NCI-H128 (cell line): Measurements from ENCODE around the gene CNTRL.

Source experiments
- DNase-seq: peaks from one replicate; lab custom pipeline; 2025; ENCODE audit not compliant: unreplicated experiment; lab: John Stamatoyannopoulos, UW

CNTRL gene

GRCh38 chr9:121201045-121201737 is 126.4 kb downstream of the CNTRL start:
- DNase-seq = no peak

- peak; percentile 100 for DNase-seq
Measured at GRCh38 chr9:121201738-121202533, 127.2 kb downstream of the CNTRL start, which contains the start of gene RAB14. Gene RAB14, minus strand, starts transcription at chr9:121201869. Its CDS starts 8,457 bp downstream, at chr9:121193412.

- DNase-seq = no peak
Measured at GRCh38 chr9:121204121-121204520, 129.4 kb downstream of the CNTRL start.

GRCh38 chr9:121204611-121205010 is 129.9 kb downstream of the CNTRL start:
- no peak for DNase-seq

GRCh38 chr9:121206516-121207370 is 132.0 kb downstream of the CNTRL start:
- DNase-seq = no peak

- DNase-seq = no peak
Measured at GRCh38 chr9:121207371-121207940, 132.7 kb downstream of the CNTRL start.

- DNase-seq = no peak
Measured at GRCh38 chr9:121210536-121210935, 135.8 kb downstream of the CNTRL start.

GRCh38 chr9:121213136-121213806 is 138.5 kb downstream of the CNTRL start:
- peak; percentile 80 for DNase-seq

GRCh38 chr9:121214005-121214404 is 139.2 kb downstream of the CNTRL start:
- no peak for DNase-seq

- no peak for DNase-seq
Measured at GRCh38 chr9:121216271-121216805, 141.6 kb downstream of the CNTRL start.

- no peak for DNase-seq
Measured at GRCh38 chr9:121217609-121218292, 143.0 kb downstream of the CNTRL start.

- DNase-seq = no peak
Measured at GRCh38 chr9:121218357-121219027, 143.7 kb downstream of the CNTRL start.

GRCh38 chr9:121219530-121219929 is 144.8 kb downstream of the CNTRL start:
- DNase-seq = no peak

- DNase-seq = no peak
Measured at GRCh38 chr9:121220996-121221663, 146.4 kb downstream of the CNTRL start.

- no peak for DNase-seq
Measured at GRCh38 chr9:121221664-121222055, 146.9 kb downstream of the CNTRL start.

GRCh38 chr9:121222524-121223171 is 147.9 kb downstream of the CNTRL start:
- no peak for DNase-seq

GRCh38 chr9:121225240-121225639 is 150.5 kb downstream of the CNTRL start:
- no peak for DNase-seq

- DNase-seq = no peak
Measured at GRCh38 chr9:121226175-121226574, 151.4 kb downstream of the CNTRL start.
